Mesenchymal stem cell (in vitro differentiated cells and primary cell): Measurements from ENCODE around the gene DNAI2.

Experiments
- DNase-seq: peaks from one replicate; pipeline ENCODE4 v3.0.0-alpha.2; 2013
- H2AFZ ChIP-seq: one replicate; pipeline ENCODE4 v1.6.1; 2013; ENCODE audit warnings: low read depth, mild to moderate bottlenecking, control low read depth, inconsistent platforms, low read length, moderate library complexity
- H2AK5ac ChIP-seq: 2 replicates; pipeline ENCODE4 v1.6.1; 2013; ENCODE audit warnings: low read length, moderate library complexity, mild to moderate bottlenecking, inconsistent platforms; ENCODE audit not compliant: severe bottlenecking
- H2BK120ac ChIP-seq: one replicate; pipeline ENCODE4 v1.6.1; 2013; ENCODE audit warnings: low read depth, mild to moderate bottlenecking, inconsistent platforms, low read length, moderate library complexity
- H2BK12ac ChIP-seq, 2 experiments: one replicate each; pipeline ENCODE4 v1.6.1; 2013; ENCODE audit warnings: inconsistent platforms in 2 of 2, low read length in 2 of 2, mild to moderate bottlenecking in 2 of 2, moderate library complexity in 2 of 2, control low read depth in 1 of 2
- H2BK15ac ChIP-seq: one replicate; pipeline ENCODE4 v1.6.1; 2013; ENCODE audit warnings: mild to moderate bottlenecking, low read depth, inconsistent platforms; ENCODE audit not compliant: poor library complexity, severe bottlenecking
- H2BK5ac ChIP-seq: 2 replicates; pipeline ENCODE4 v1.6.1; 2013; ENCODE audit warnings: low read depth, mild to moderate bottlenecking, low read length, control low read depth, inconsistent platforms; ENCODE audit not compliant: poor library complexity, severe bottlenecking
- H3K14ac ChIP-seq, 2 experiments: one replicate each; pipeline ENCODE4 v1.6.1; 2013; ENCODE audit warnings: inconsistent platforms in 2 of 2, low read length in 2 of 2, control low read depth in 1 of 2, mild to moderate bottlenecking in 1 of 2, moderate library complexity in 1 of 2
- H3K18ac ChIP-seq, 2 experiments: one replicate each; pipeline ENCODE4 v1.6.1; 2013; ENCODE audit warnings: inconsistent platforms in 2 of 2, low read length in 2 of 2, control low read depth in 1 of 2, low read depth in 1 of 2, mild to moderate bottlenecking in 1 of 2
- H3K23ac ChIP-seq, 2 experiments: one replicate each; pipeline ENCODE4 v1.6.1; 2013; ENCODE audit warnings: inconsistent platforms in 2 of 2, low read length in 2 of 2, mild to moderate bottlenecking in 2 of 2, moderate library complexity in 2 of 2, control low read depth in 1 of 2
- H3K27ac ChIP-seq: 2 replicates; pipeline ENCODE4 v1.5.1; 2013; ENCODE audit warnings: mild to moderate bottlenecking, moderate library complexity, low read length, control low read depth, inconsistent platforms; ENCODE audit not compliant: poor library complexity, severe bottlenecking
- H3K27me3 ChIP-seq, 2 experiments: 2 replicates each; pipeline versions ENCODE4 v1.6.1 to v1.7.0; 2013; ENCODE audit warnings: low read length in 2 of 2, mild to moderate bottlenecking in 2 of 2, moderate library complexity in 2 of 2, control low read depth in 1 of 2, inconsistent platforms in 1 of 2; ENCODE audit not compliant: control insufficient read depth in 1 of 2, insufficient read depth in 1 of 2
- H3K36me3 ChIP-seq, 2 experiments: 2 replicates each; pipeline versions ENCODE4 v1.6.1 to v1.7.0; 2013; ENCODE audit warnings: low read length in 2 of 2, control low read depth in 1 of 2, inconsistent platforms in 1 of 2, low read depth in 1 of 2, mild to moderate bottlenecking in 1 of 2; ENCODE audit not compliant: insufficient read depth in 2 of 2, control insufficient read depth in 1 of 2
- H3K4ac ChIP-seq, 2 experiments: one replicate each; pipeline ENCODE4 v1.6.1; 2013; ENCODE audit warnings: inconsistent platforms in 2 of 2, low read length in 2 of 2, mild to moderate bottlenecking in 2 of 2, moderate library complexity in 2 of 2, control low read depth in 1 of 2, low read depth in 1 of 2
- H3K4me1 ChIP-seq: 2 replicates; pipeline ENCODE4 v1.6.1; 2013; ENCODE audit warnings: low read depth, low read length, control low read depth; ENCODE audit not compliant: control insufficient read depth, insufficient read depth
- H3K4me2 ChIP-seq: 2 replicates; pipeline ENCODE4 v1.6.1; 2013; ENCODE audit warnings: low read length, mild to moderate bottlenecking, inconsistent platforms; ENCODE audit not compliant: poor library complexity, severe bottlenecking
- H3K4me3 ChIP-seq, 2 experiments: 2 replicates each; pipeline versions ENCODE4 v1.5.1 to v1.7.0; 2013; ENCODE audit warnings: low read length in 2 of 2, mild to moderate bottlenecking in 2 of 2, control low read depth in 1 of 2, low read depth in 1 of 2; ENCODE audit not compliant: insufficient read depth in 1 of 2
- H3K79me1 ChIP-seq: replicated peaks from 2 replicates; pipeline ENCODE4 v1.6.1; 2013; ENCODE audit warnings: mild to moderate bottlenecking, control low read depth, low read length, inconsistent platforms; ENCODE audit not compliant: poor library complexity, severe bottlenecking
- H3K9ac ChIP-seq: 2 replicates; pipeline ENCODE4 v1.7.0; 2013; ENCODE audit warnings: mild to moderate bottlenecking, low read length, moderate library complexity
- H3K9me3 ChIP-seq: 2 replicates; pipeline ENCODE4 v1.7.0; 2013; ENCODE audit warnings: mild to moderate bottlenecking, low read length; ENCODE audit not compliant: control insufficient read depth
- H4K8ac ChIP-seq: one replicate; pipeline ENCODE4 v1.6.1; 2013; ENCODE audit warnings: inconsistent platforms, mild to moderate bottlenecking, low read length, moderate library complexity
- H4K91ac ChIP-seq: one replicate; pipeline ENCODE4 v1.6.1; 2013; ENCODE audit warnings: mild to moderate bottlenecking, low read length, inconsistent platforms
- WGBS: methylation state at CpG from one replicate; pipeline ENCODE4 v1.1.7; 2013; ENCODE audit warnings: mixed read lengths; 5-methylcytosine and 5-hydroxymethylcytosine counted together

DNAI2 gene

GRCh38 chr17:74251569-74251968 lies 22.5 kb upstream of the DNAI2 start:
- no peak overlapping the region for H4K8ac ChIP-seq
- H2BK120ac ChIP-seq, result no peak overlapping the region
- no peak overlapping the region for H2AFZ ChIP-seq
- H3K14ac ChIP-seq, result no peak overlapping the region
- no peak overlapping the region for H3K4me2 ChIP-seq
- DNase-seq, result no peak
- H3K4ac ChIP-seq, result no peak overlapping the region
- H3K4me1 ChIP-seq, result peaks cover 3% of the 10 kb centered on the region
- WGBS, result 89% methylated on average over 6 of the region's 6 CpGs
- no peak overlapping the region for H3K18ac ChIP-seq
- H3K9me3 ChIP-seq, result no peaks in the 10 kb centered on the region
- peaks cover 4 to 24% of the 10 kb centered on the region in 2 experiments for H3K27me3 ChIP-seq
- no peaks in the 10 kb centered on the region for H3K36me3 ChIP-seq
- H2BK12ac ChIP-seq, result no peak overlapping the region
- no peak overlapping the region for H2AK5ac ChIP-seq
- H2BK5ac ChIP-seq, result no peak overlapping the region
- H4K91ac ChIP-seq, result no peak overlapping the region
- no peak overlapping the region for H3K4me3 ChIP-seq
- no peak overlapping the region for H2BK15ac ChIP-seq
- no peak overlapping the region for H3K27ac ChIP-seq
- no peak overlapping the region for H3K23ac ChIP-seq
- no peak overlapping the region for H3K9ac ChIP-seq
- no peaks in the 10 kb centered on the region for H3K79me1 ChIP-seq

GRCh38 chr17:74252211-74252610 lies 21.8 kb upstream of the DNAI2 start:
- Histone ChIP-seq H2AFZ (no peak overlapping the region), H3K4me2 (no peak overlapping the region), H4K8ac (no peak overlapping the region), H3K23ac (no peak overlapping the region), H2AK5ac (no peak overlapping the region), H3K36me3 (no peaks in the 10 kb centered on the region), H4K91ac (no peak overlapping the region), H3K9ac (no peak overlapping the region), H2BK5ac (no peak overlapping the region), H3K4me1 (peaks cover 3% of the 10 kb centered on the region), H2BK12ac (no peak overlapping the region), H3K4me3 (no peak overlapping the region), H2BK15ac (no peak overlapping the region), H3K79me1 (no peaks in the 10 kb centered on the region), H3K9me3 (no peaks in the 10 kb centered on the region), H3K27me3 (peaks cover 6 to 26% of the 10 kb centered on the region in 2 experiments), H2BK120ac (no peak overlapping the region), H3K14ac (no peak overlapping the region), H3K18ac (no peak overlapping the region), H3K27ac (no peak overlapping the region), H3K4ac (no peak overlapping the region)
- DNase-seq, result no peak
- 74% methylated on average over 6 of the region's 8 CpGs for WGBS

- H3K79me1 ChIP-seq, result no peaks in the 10 kb centered on the region
- H3K9ac ChIP-seq, result no peak overlapping the region
- no peaks in the 10 kb centered on the region for H3K36me3 ChIP-seq
- H2AK5ac ChIP-seq, result no peak overlapping the region
- no peak overlapping the region for H2BK5ac ChIP-seq
- H3K4me2 ChIP-seq, result no peak overlapping the region
- no peak overlapping the region for H4K91ac ChIP-seq
- no peak overlapping the region for H3K23ac ChIP-seq
- H3K18ac ChIP-seq, result no peak overlapping the region
- H2BK15ac ChIP-seq, result no peak overlapping the region
- H3K4me1 ChIP-seq, result peaks cover 3% of the 10 kb centered on the region
- no peak overlapping the region for H2BK12ac ChIP-seq
- no peak overlapping the region for H3K27ac ChIP-seq
- H4K8ac ChIP-seq, result no peak overlapping the region
- H3K9me3 ChIP-seq, result no peaks in the 10 kb centered on the region
- H2BK120ac ChIP-seq, result no peak overlapping the region
- 92% methylated on average over 13 of the region's 13 CpGs for WGBS
- DNase-seq, result no peak
- H3K4me3 ChIP-seq, result no peak overlapping the region
- no peak overlapping the region for H3K4ac ChIP-seq
- H3K14ac ChIP-seq, result no peak overlapping the region
- H3K27me3 ChIP-seq, result peaks cover 9 to 31% of the 10 kb centered on the region in 2 experiments
- H2AFZ ChIP-seq, result no peak overlapping the region
These were observed 21.0 kb upstream of the DNAI2 start for GRCh38 chr17:74253036-74253435.

DNA sequence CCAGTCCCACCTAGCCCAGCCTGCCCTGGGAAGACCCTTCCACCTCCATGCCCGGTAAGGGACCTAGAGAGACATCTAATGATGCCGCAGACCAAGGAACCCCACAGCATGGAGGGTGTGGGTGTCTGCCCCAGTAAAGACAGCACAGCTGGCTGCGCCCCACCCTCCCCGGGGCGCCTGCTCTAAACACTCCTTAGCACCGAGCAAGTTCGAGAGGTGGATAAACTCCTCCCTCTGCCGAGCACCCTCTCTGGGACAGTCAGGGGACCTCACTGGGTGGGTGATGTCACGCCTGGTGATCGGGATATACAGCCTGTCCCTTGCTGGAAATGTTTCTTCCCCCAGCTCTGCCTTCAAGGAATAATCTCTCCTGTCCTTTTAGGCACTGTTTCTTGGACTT lies 16.7 kb upstream of the DNAI2 start:
- 90% methylated on average over 10 of the region's 10 CpGs for WGBS
- DNase-seq, result no peak

More for the DNA sequence above, 16.7 kb upstream of the DNAI2 start:
- Histone ChIP-seq H3K4me2 (no peak overlapping the region), H3K79me1 (no peaks in the 10 kb centered on the region), H3K18ac (no peak overlapping the region), H3K14ac (no peak overlapping the region), H2AK5ac (no peak overlapping the region), H2BK5ac (no peak overlapping the region), H3K4me1 (peaks cover 4% of the 10 kb centered on the region), H3K36me3 (no peaks in the 10 kb centered on the region), H3K9me3 (no peaks in the 10 kb centered on the region), H3K27ac (no peak overlapping the region), H3K4me3 (no peak overlapping the region), H2BK15ac (no peak overlapping the region), H2AFZ (no peak overlapping the region), H2BK120ac (no peak overlapping the region), H3K9ac (no peak overlapping the region), H3K27me3 (peaks cover 15 to 42% of the 10 kb centered on the region in 2 experiments), H3K23ac (no peak overlapping the region), H2BK12ac (no peak overlapping the region), H3K4ac (no peak overlapping the region), H4K91ac (no peak overlapping the region), H4K8ac (no peak overlapping the region)
